Testis (tissue), 2 donors: ENCODE data around the gene IBSP.

Source experiments
- POLR2A ChIP-seq: fragments of 450-650 bp; IDR thresholded peaks from one replicate; pipeline ENCODE4 v1.6.1; 2017; ENCODE audit warnings: antibody characterized with exemption, mild to moderate bottlenecking, moderate library complexity
- TF ChIP-seq, protein P1 (sequence below), 3 experiments: fragments of 450-650 bp in 2 of 3; fragments of 200-600 bp in 1 of 3; sonication (generic) in 1 of 3; IDR thresholded peaks; one replicate each; pipeline ENCODE4 v1.5.1; 2016 to 2019; ENCODE audit warnings: antibody characterized with exemption in 3 of 3, mild to moderate bottlenecking in 2 of 3, moderate library complexity in 1 of 3

DNA sequence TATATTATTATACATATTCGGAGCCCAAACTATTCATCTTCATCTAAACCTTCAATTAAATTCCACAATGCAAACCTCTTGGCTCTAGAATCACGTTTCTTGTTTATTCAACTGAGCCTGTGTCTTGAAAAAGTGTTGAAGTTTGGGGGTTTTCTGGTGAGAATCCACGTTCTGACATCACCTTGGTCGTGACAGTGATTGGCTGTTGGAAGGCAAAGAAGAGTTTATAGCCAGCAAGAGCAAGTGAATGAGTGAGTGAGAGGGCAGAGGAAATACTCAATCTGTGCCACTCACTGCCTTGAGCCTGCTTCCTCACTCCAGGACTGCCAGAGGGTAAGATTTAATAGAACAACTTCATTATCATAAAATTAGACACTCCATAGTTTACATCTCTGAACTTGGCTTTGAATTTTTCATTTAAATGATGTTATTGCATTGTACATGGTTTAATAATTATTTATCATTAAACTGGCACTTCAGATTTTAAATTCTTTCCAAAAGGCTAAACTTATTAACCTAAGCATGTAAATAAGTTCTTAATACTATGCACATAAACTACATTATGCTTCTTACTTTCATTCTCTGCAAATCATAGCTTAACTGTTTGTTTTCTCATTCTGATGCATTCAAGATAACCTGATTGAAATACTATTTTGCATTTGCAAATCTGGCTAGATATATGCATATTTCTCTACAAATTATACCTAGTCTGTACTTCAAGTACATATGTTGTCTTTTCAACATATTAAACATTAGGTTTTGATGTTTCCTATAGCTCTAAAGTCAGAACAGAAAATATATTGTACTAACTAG is at the start of gene IBSP:
- TF ChIP-seq, protein P1, sequence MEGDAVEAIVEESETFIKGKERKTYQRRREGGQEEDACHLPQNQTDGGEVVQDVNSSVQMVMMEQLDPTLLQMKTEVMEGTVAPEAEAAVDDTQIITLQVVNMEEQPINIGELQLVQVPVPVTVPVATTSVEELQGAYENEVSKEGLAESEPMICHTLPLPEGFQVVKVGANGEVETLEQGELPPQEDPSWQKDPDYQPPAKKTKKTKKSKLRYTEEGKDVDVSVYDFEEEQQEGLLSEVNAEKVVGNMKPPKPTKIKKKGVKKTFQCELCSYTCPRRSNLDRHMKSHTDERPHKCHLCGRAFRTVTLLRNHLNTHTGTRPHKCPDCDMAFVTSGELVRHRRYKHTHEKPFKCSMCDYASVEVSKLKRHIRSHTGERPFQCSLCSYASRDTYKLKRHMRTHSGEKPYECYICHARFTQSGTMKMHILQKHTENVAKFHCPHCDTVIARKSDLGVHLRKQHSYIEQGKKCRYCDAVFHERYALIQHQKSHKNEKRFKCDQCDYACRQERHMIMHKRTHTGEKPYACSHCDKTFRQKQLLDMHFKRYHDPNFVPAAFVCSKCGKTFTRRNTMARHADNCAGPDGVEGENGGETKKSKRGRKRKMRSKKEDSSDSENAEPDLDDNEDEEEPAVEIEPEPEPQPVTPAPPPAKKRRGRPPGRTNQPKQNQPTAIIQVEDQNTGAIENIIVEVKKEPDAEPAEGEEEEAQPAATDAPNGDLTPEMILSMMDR (IDR thresholded peaks at IDR 0.05): no peak
- no peak for TF ChIP-seq POLR2A
